ENCODE data around the gene ACKR3.

GRCh38 chr2:236573066-236573929 lies 3.7 kb downstream of the ACKR3 start:
- TF ChIP-seq CTCF (IDR thresholded peaks at IDR 0.05) (no peak), POLR2A (IDR thresholded peaks at IDR 0.05) (no peak)
